Upper lobe of left lung (tissue), 6 donors: ENCODE measurements around the gene PPFIA2. TPM values are rescaled to one million over a fixed set of nuclear protein-coding genes. Genes with fewer than 3 reads are reported as not detected.

Source experiments
- ATAC-seq, 2 donors: fragments of 200-7000 bp; cut with Tn5 transposase; one replicate each; pipeline ENCODE4 v1.9.1; 2022; ENCODE audit warnings: mild to moderate bottlenecking in 2 of 2, moderate library complexity in 2 of 2; ENCODE audit not compliant: low FRiP score in 2 of 2
- DNase-seq, 2 donors: peaks; one replicate each; pipeline ENCODE4 v3.0.0-alpha.2; 2019 to 2020
- H3K27ac ChIP-seq, 4 donors: fragments of 200-600 bp; sonication (generic); one replicate each; pipeline ENCODE4 v1.5.1; 2016 to 2019
- H3K27me3 ChIP-seq, 4 donors: fragments of 200-600 bp; sonication (generic); one replicate each; pipeline ENCODE4 v1.5.1; 2017 to 2019
- H3K36me3 ChIP-seq, 4 donors: fragments of 200-600 bp; sonication (generic); one replicate each; pipeline ENCODE4 v1.5.1; 2016 to 2019
- H3K4me1 ChIP-seq, 4 donors: fragments of 200-600 bp; sonication (generic); one replicate each; pipeline ENCODE4 v1.5.1; 2018 to 2019
- H3K4me3 ChIP-seq, 4 donors: fragments of 200-600 bp; sonication (generic); one replicate each; pipeline ENCODE4 v1.5.1; 2017 to 2019; ENCODE audit warnings: mild to moderate bottlenecking in 2 of 4, moderate library complexity in 1 of 4
- H3K9me3 ChIP-seq, 4 donors: fragments of 200-600 bp; sonication (generic); one replicate each; pipeline ENCODE4 v1.5.1; 2018 to 2019
- EP300 ChIP-seq, 4 donors: sonication (generic); formaldehyde crosslinking; IDR thresholded peaks; one replicate each; pipeline ENCODE4 v1.5.1; 2017; ENCODE audit warnings: antibody characterized with exemption in 4 of 4, control low read depth in 2 of 4
- POLR2A ChIP-seq, 4 donors: fragments of 450-650 bp; IDR thresholded peaks; one replicate each; pipeline ENCODE4 v1.5.1; 2016 to 2017; ENCODE audit warnings: antibody characterized with exemption in 4 of 4, mild to moderate bottlenecking in 2 of 4
- POLR2AphosphoS5 ChIP-seq, 2 donors: sonication (generic); formaldehyde crosslinking; IDR thresholded peaks; one replicate each; pipeline ENCODE4 v1.5.1; 2017; ENCODE audit warnings: antibody characterized with exemption in 2 of 2
- WGBS, 2 donors: methylation state at CpG; one replicate each; pipeline ENCODE4 v1.1.5; 2017 to 2018; 5-methylcytosine and 5-hydroxymethylcytosine counted together
- total RNA-seq, 6 donors: library from RNA; depleted of rRNA in 4 of 6; stranded (reverse); fragments of >200 nt in 4 of 6; gene quantifications; one replicate each; pipeline versions ENCODE4 v1.1.0 to v1.2.1, GENCODE V29; 2016 to 2021
- TF ChIP-seq, protein P1 (sequence below), 6 experiments: fragments of 450-650 bp in 4 of 6; fragments of 200-600 bp in 2 of 6; sonication (generic) in 2 of 6; IDR thresholded peaks; one replicate each; pipeline ENCODE4 v1.5.1; 2016 to 2019; ENCODE audit warnings: antibody characterized with exemption in 6 of 6
- donor health status: DM: no; HTN: no; CAD: no; lungs with moderate emphysema.
- donor health status: DM: no; HTN: yes; CAD: no; lungs with severe emphysema.

The PPFIA2 gene
- total RNA-seq, 6 donors from 2014 or later, result 1.3 to 7.3 (median 2.6) TPM

GRCh38 chr12:81573228-81573627, 185.9 kb downstream of the PPFIA2 start:
- no peaks in the 10 kb centered on the region for H3K36me3 ChIP-seq
- no peak overlapping the region for H3K4me3 ChIP-seq
- no peaks in the 10 kb centered on the region for H3K4me1 ChIP-seq
- H3K27ac ChIP-seq, result no peak overlapping the region
- TF ChIP-seq POLR2A (IDR thresholded peaks at IDR 0.05) (no peak), EP300 (IDR thresholded peaks at IDR 0.05) (no peak), POLR2AphosphoS5 (IDR thresholded peaks at IDR 0.05) (no peak)
- TF ChIP-seq, protein P1, sequence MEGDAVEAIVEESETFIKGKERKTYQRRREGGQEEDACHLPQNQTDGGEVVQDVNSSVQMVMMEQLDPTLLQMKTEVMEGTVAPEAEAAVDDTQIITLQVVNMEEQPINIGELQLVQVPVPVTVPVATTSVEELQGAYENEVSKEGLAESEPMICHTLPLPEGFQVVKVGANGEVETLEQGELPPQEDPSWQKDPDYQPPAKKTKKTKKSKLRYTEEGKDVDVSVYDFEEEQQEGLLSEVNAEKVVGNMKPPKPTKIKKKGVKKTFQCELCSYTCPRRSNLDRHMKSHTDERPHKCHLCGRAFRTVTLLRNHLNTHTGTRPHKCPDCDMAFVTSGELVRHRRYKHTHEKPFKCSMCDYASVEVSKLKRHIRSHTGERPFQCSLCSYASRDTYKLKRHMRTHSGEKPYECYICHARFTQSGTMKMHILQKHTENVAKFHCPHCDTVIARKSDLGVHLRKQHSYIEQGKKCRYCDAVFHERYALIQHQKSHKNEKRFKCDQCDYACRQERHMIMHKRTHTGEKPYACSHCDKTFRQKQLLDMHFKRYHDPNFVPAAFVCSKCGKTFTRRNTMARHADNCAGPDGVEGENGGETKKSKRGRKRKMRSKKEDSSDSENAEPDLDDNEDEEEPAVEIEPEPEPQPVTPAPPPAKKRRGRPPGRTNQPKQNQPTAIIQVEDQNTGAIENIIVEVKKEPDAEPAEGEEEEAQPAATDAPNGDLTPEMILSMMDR (IDR thresholded peaks at IDR 0.05), result no peak
- ATAC-seq (no peak), DNase-seq (no peak)
- H3K27me3 ChIP-seq, result no peaks in the 10 kb centered on the region
- H3K9me3 ChIP-seq, result no peaks in the 10 kb centered on the region
- 59 to 63% methylated on average over 3 of the region's 3 CpGs for WGBS, 2 donors

GRCh38 chr12:81572411-81572810, 186.7 kb downstream of the PPFIA2 start:
- 46 to 63% methylated on average over 1 of the region's 1 CpG for WGBS, 2 donors
- TF ChIP-seq POLR2AphosphoS5 (IDR thresholded peaks at IDR 0.05) (no peak), POLR2A (IDR thresholded peaks at IDR 0.05) (no peak)
- no peak for DNase-seq

DNA sequence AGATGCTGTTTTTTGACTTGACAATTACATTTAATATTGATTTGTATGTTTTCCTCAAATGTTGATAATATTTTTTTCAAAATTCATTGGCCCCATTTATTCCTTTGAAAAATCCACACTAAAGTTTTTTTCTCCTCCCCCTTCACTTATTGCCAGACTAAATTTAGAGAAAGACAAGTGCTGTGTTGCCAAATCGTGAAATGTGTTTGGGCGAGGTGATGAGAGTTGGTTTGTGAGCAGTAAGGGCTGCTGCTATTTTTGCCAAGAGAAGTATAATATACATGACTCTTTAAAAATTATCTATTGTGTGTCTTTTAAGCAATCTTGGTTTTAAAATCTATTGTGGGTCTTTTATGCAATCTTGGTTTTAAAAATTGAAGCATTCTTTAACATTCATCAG, 188.9 kb downstream of the PPFIA2 start:
- H3K27ac ChIP-seq, result no peak overlapping the region
- H3K4me3 ChIP-seq, result no peak overlapping the region
- 67 to 68% methylated on average over 2 of the region's 2 CpGs for whole genome bisulfite sequencing, 2 donors
- H3K4me1 ChIP-seq, result no peaks in the 10 kb centered on the region
- no peaks in the 10 kb centered on the region for H3K9me3 ChIP-seq
- no peaks in the 10 kb centered on the region for H3K36me3 ChIP-seq
- no peaks in the 10 kb centered on the region for H3K27me3 ChIP-seq
- DNase-seq, result no peak
- TF ChIP-seq POLR2A (IDR thresholded peaks at IDR 0.05), result no peak
- no peak for TF ChIP-seq POLR2AphosphoS5 (IDR thresholded peaks at IDR 0.05)
- no peak for TF ChIP-seq EP300 (IDR thresholded peaks at IDR 0.05)
- TF ChIP-seq, protein P1 (IDR thresholded peaks at IDR 0.05), result no peak
- no peak for ATAC-seq

More at GRCh38 chr12:81572411-81572810, 186.7 kb downstream of the PPFIA2 start:
- H3K4me3 ChIP-seq, result no peak overlapping the region
- no peaks in the 10 kb centered on the region for H3K27me3 ChIP-seq
- ATAC-seq, result no peak
- H3K27ac ChIP-seq, result no peak overlapping the region
- no peaks in the 10 kb centered on the region for H3K9me3 ChIP-seq
- no peaks in the 10 kb centered on the region for H3K36me3 ChIP-seq
- H3K4me1 ChIP-seq, result no peaks in the 10 kb centered on the region

- 85 to 90% methylated on average over 2 of the region's 2 CpGs for WGBS, 2 donors
- Histone ChIP-seq H3K27ac (no peak overlapping the region), H3K36me3 (no peaks in the 10 kb centered on the region), H3K4me1 (no peaks in the 10 kb centered on the region), H3K9me3 (no peaks in the 10 kb centered on the region), H3K4me3 (no peak overlapping the region), H3K27me3 (no peaks in the 10 kb centered on the region)
- TF ChIP-seq, protein P1 (IDR thresholded peaks at IDR 0.05), result no peak
- no peak for TF ChIP-seq POLR2AphosphoS5 (IDR thresholded peaks at IDR 0.05)
- no peak for TF ChIP-seq EP300 (IDR thresholded peaks at IDR 0.05)
- TF ChIP-seq POLR2A (IDR thresholded peaks at IDR 0.05), result no peak
- no peak for ATAC-seq
- DNase-seq, result no peak
These were observed 194.9 kb downstream of the PPFIA2 start for GRCh38 chr12:81564237-81564636.

DNA sequence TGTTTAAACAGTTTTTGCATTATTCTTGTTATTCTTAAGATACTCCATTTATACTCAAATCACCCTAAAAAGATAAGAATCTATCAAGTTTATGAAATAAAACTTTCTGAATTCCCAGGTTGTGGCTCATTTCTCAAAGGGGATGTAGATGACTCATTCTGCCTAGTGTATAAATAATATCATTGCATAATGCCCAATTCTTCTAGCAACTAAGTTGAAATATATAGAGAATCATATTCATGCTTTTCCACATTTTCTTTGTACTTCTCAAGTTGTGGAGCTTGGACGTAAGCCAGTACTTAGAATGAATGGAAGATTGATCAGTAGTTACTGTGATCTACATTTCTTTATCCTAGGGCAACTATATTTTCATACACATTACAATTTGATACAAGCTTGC, 201.1 kb downstream of the PPFIA2 start:
- no peak overlapping the region for H3K27ac ChIP-seq
- no peaks in the 10 kb centered on the region for H3K27me3 ChIP-seq
- no peaks in the 10 kb centered on the region for H3K9me3 ChIP-seq
- WGBS, 2 donors, result 70 to 82% methylated on average over 1 of the region's 1 CpG
- TF ChIP-seq, protein P1 (IDR thresholded peaks at IDR 0.05), result no peak
- no peak for TF ChIP-seq EP300 (IDR thresholded peaks at IDR 0.05)
- TF ChIP-seq POLR2A (IDR thresholded peaks at IDR 0.05), result no peak
- TF ChIP-seq POLR2AphosphoS5 (IDR thresholded peaks at IDR 0.05), result no peak
- H3K36me3 ChIP-seq, result no peaks in the 10 kb centered on the region
- no peak overlapping the region for H3K4me3 ChIP-seq
- no peaks in the 10 kb centered on the region for H3K4me1 ChIP-seq
- DNase-seq (no peak), ATAC-seq (no peak)
